OCI-LY7 (cell line): ENCODE measurements around the gene CCDC159. TPM values are rescaled to one million over a fixed set of nuclear protein-coding genes. Genes with fewer than 3 reads are reported as not detected.

Experiments
- BruUV-seq: library from RNA; stranded (reverse); fragments of 400-500 nt; replicated peaks from 2 replicates; lab custom pipeline; 2021; lab: Mats Ljungman, UMichigan
- CTCF ChIA-PET: fragments of 300-600 bp; sonication (Branson Sonifier 250); formaldehyde crosslinking; loops from one replicate; lab custom pipeline; 2022; ENCODE audit warnings: antibody characterized with exemption; ENCODE audit not compliant: unreplicated experiment; lab: Charles Lee
- POLR2A ChIA-PET: fragments of 300-600 bp; sonication (Branson Sonifier 250); formaldehyde crosslinking; loops from one replicate; lab custom pipeline; 2022; ENCODE audit warnings: antibody characterized with exemption; lab: Charles Lee
- DNase-seq: peaks from one replicate; pipeline ENCODE4 v3.0.0-alpha.2; 2015; ENCODE audit warnings: low spot score
- H2AFZ ChIP-seq: fragments of 200-600 bp; sonication (generic), shearing (Covaris generic); 2 replicates; pipeline ENCODE4 v1.6.1; 2014; ENCODE audit warnings: mild to moderate bottlenecking, antibody characterized with exemption, low read length, moderate library complexity
- H3K27ac ChIP-seq: fragments of 200-600 bp; sonication (generic); 2 replicates; pipeline ENCODE4 v1.5.1; 2014; ENCODE audit warnings: mixed run types, low read depth, mild to moderate bottlenecking, moderate library complexity, low read length, inconsistent platforms; ENCODE audit not compliant: poor library complexity, severe bottlenecking
- H3K36me3 ChIP-seq: fragments of 200-600 bp; sonication (generic); 2 replicates; pipeline ENCODE4 v1.6.1; 2014; ENCODE audit warnings: mild to moderate bottlenecking, antibody characterized with exemption, low read length, moderate library complexity, mixed read lengths; ENCODE audit not compliant: insufficient read depth
- H3K4me1 ChIP-seq: fragments of 200-600 bp; sonication (generic); 2 replicates; pipeline ENCODE4 v1.5.1; 2014; ENCODE audit warnings: mild to moderate bottlenecking, low read length; ENCODE audit not compliant: insufficient read depth, poor library complexity, severe bottlenecking
- H3K4me2 ChIP-seq: fragments of 200-600 bp; sonication (generic); 2 replicates; pipeline ENCODE4 v1.6.1; 2014; ENCODE audit warnings: mild to moderate bottlenecking, low read length
- H3K4me3 ChIP-seq: fragments of 200-600 bp; sonication (generic); 2 replicates; pipeline ENCODE4 v1.5.1; 2014; ENCODE audit warnings: mild to moderate bottlenecking, low read depth, low read length; ENCODE audit not compliant: poor library complexity, severe bottlenecking
- H3K79me2 ChIP-seq: fragments of 200-600 bp; sonication (generic); 2 replicates; pipeline ENCODE4 v1.6.1; 2016; ENCODE audit warnings: low read depth, mild to moderate bottlenecking, low read length, moderate library complexity, mixed read lengths; ENCODE audit not compliant: insufficient read depth
- H3K9me2 ChIP-seq: fragments of 200-600 bp; sonication (generic); 2 replicates; pipeline ENCODE4 v1.6.1; 2016; ENCODE audit warnings: mild to moderate bottlenecking, low read length, mixed read lengths; ENCODE audit not compliant: insufficient read depth
- H3K9me3 ChIP-seq: fragments of 200-600 bp; sonication (generic); 2 replicates; pipeline ENCODE4 v1.6.1; 2014; ENCODE audit warnings: mild to moderate bottlenecking, mixed run types, low read length, mixed read lengths
- H4K20me1 ChIP-seq: fragments of 200-600 bp; sonication (generic); 2 replicates; pipeline ENCODE4 v1.6.1; 2014; ENCODE audit warnings: mild to moderate bottlenecking, antibody characterized with exemption, low read length, moderate library complexity, mixed read lengths; ENCODE audit not compliant: insufficient read depth
- EZH2phosphoT487 ChIP-seq: fragments of 200-600 bp; sonication (generic); IDR thresholded peaks from 2 replicates; pipeline ENCODE4 v1.6.1; 2018; ENCODE audit warnings: low read depth, borderline replicate concordance, mild to moderate bottlenecking, mixed run types, antibody characterized with exemption, low read length, moderate library complexity, mixed read lengths
- intact Hi-C: fragments of 100-400 bp; cut with micrococcal nuclease; formaldehyde crosslinking; loops from one replicate; pipeline ENCODE4 v1.10.0; 2022; ENCODE audit not compliant: unreplicated experiment
- total RNA-seq, 2 experiments: library from RNA; depleted of rRNA in 1 of 2; stranded (reverse); fragments of >200 nt in 1 of 2; shearing (Covaris generic) in 1 of 2; gene quantifications; 2 replicates each; pipeline ENCODE4 v1.2.3, GENCODE V29; 2014 to 2022
- TF ChIP-seq, protein P1 (sequence below): fragments of 200-600 bp; sonication (generic); conservative IDR thresholded peaks from 2 replicates; pipeline ENCODE4 v1.5.1; 2014; ENCODE audit warnings: mild to moderate bottlenecking, antibody characterized with exemption, low read length, moderate library complexity, mixed read lengths

CCDC159 gene
- total RNA-seq, 2 experiments from 2014 or later = 13.3 to 18.9 TPM

- no peak for TF ChIP-seq EZH2phosphoT487
- TF ChIP-seq, protein P1, sequence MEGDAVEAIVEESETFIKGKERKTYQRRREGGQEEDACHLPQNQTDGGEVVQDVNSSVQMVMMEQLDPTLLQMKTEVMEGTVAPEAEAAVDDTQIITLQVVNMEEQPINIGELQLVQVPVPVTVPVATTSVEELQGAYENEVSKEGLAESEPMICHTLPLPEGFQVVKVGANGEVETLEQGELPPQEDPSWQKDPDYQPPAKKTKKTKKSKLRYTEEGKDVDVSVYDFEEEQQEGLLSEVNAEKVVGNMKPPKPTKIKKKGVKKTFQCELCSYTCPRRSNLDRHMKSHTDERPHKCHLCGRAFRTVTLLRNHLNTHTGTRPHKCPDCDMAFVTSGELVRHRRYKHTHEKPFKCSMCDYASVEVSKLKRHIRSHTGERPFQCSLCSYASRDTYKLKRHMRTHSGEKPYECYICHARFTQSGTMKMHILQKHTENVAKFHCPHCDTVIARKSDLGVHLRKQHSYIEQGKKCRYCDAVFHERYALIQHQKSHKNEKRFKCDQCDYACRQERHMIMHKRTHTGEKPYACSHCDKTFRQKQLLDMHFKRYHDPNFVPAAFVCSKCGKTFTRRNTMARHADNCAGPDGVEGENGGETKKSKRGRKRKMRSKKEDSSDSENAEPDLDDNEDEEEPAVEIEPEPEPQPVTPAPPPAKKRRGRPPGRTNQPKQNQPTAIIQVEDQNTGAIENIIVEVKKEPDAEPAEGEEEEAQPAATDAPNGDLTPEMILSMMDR = no peak
- POLR2A ChIA-PET = interaction anchor here (0.6 to 2.3 kb wide), 2 partner anchors 11 to 77 kb away, joined by 3 to 10 read pairs; partner anchors contain the start of gene TSPAN16
- Histone ChIP-seq H3K4me2 (peak overlapping the region; percentile 85), H3K9me3 (no peaks in the 10 kb centered on the region), H3K9me2 (no peaks in the 10 kb centered on the region), H3K36me3 (peaks cover 16% of the 10 kb centered on the region; the same call in 1 of the 2 replicates), H4K20me1 (no peaks in the 10 kb centered on the region), H2AFZ (peak overlapping the region; percentile 66; the same call in 1 of the 2 replicates), H3K4me1 (peaks cover 39% of the 10 kb centered on the region), H3K79me2 (peaks cover 18% of the 10 kb centered on the region), H3K4me3 (peak overlapping the region; percentile 87), H3K27ac (peak overlapping the region; percentile 32)
- DNase-seq = no peak
- BruUV-seq = no TSS peak
- intact Hi-C loops = no loop called here
- CTCF ChIA-PET = no interaction called here
Measured at GRCh38 chr19:11373166-11373884, 27.0 kb downstream of the CCDC159 start.

GRCh38 chr19:11373885-11374432, 27.6 kb downstream of the CCDC159 start:
- CTCF ChIA-PET = interaction anchor here (0.6 kb wide), 1 partner anchor 14 kb away, joined by 7 read pairs; no protein-coding TSS in a partner anchor
- intact Hi-C loops = loop anchor here (2.0 kb wide), 2 partner anchors 27 to 81 kb away; partner anchors contain the start of genes CCDC159 and TMEM205
- Histone ChIP-seq H3K79me2 (peaks cover 18% of the 10 kb centered on the region), H2AFZ (peak overlapping the region; percentile 66; the same call in 1 of the 2 replicates), H3K27ac (peak overlapping the region; percentile 32), H3K4me3 (peak overlapping the region; percentile 87), H3K36me3 (peaks cover 18% of the 10 kb centered on the region; the same call in 1 of the 2 replicates), H3K9me3 (no peaks in the 10 kb centered on the region), H4K20me1 (no peaks in the 10 kb centered on the region), H3K4me1 (peaks cover 41% of the 10 kb centered on the region), H3K9me2 (no peaks in the 10 kb centered on the region), H3K4me2 (peak overlapping the region; percentile 85)
- POLR2A ChIA-PET = interaction anchor here (0.6 to 2.3 kb wide), 3 partner anchors 12 to 78 kb away, joined by 3 to 10 read pairs (median 3); partner anchors contain the start of gene TSPAN16
- TF ChIP-seq, protein P1 = no peak
- no peak for TF ChIP-seq EZH2phosphoT487
- no TSS peak for BruUV-seq
- no peak for DNase-seq
